H9 (cell line): ENCODE results near the gene CTAGE1. TPM values are rescaled to one million over a fixed set of nuclear protein-coding genes. Genes with fewer than 3 reads are reported as not detected.

Experiments used
- DNase-seq: peaks from one replicate; pipeline ENCODE4 v3.0.0-alpha.2; 2017
- H2AFZ ChIP-seq: one replicate; pipeline ENCODE4 v1.6.1; 2013; ENCODE audit warnings: mild to moderate bottlenecking, low read length, control low read depth, moderate library complexity
- H2AK5ac ChIP-seq: 2 replicates; pipeline ENCODE4 v1.6.1; 2013; ENCODE audit warnings: low read length, control low read depth, mixed read lengths; ENCODE audit not compliant: insufficient read length
- H2BK120ac ChIP-seq: one replicate; pipeline ENCODE4 v1.6.1; 2013; ENCODE audit warnings: low read depth, mild to moderate bottlenecking, low read length, control low read depth, inconsistent platforms; ENCODE audit not compliant: poor library complexity, severe bottlenecking
- H2BK12ac ChIP-seq: 2 replicates; pipeline ENCODE4 v1.6.1; 2013; ENCODE audit warnings: low read length, control low read depth, mixed read lengths, low read depth; ENCODE audit not compliant: insufficient read length
- H2BK15ac ChIP-seq: 2 replicates; pipeline ENCODE4 v1.6.1; 2013; ENCODE audit warnings: low read depth, low read length, control low read depth
- H2BK20ac ChIP-seq: one replicate; pipeline ENCODE4 v1.6.1; 2013; ENCODE audit warnings: low read depth, mild to moderate bottlenecking, low read length, control low read depth, inconsistent platforms; ENCODE audit not compliant: poor library complexity, severe bottlenecking
- H2BK5ac ChIP-seq: 2 replicates; pipeline ENCODE4 v1.6.1; 2013; ENCODE audit warnings: low read length, control low read depth, mixed read lengths; ENCODE audit not compliant: insufficient read length
- H3K14ac ChIP-seq: 2 replicates; pipeline ENCODE4 v1.6.1; 2013; ENCODE audit warnings: low read length, control low read depth; ENCODE audit not compliant: insufficient read depth
- H3K18ac ChIP-seq: 2 replicates; pipeline ENCODE4 v1.6.1; 2013; ENCODE audit warnings: low read depth, mild to moderate bottlenecking, mixed read lengths, low read length, control low read depth; ENCODE audit not compliant: insufficient read length
- H3K23ac ChIP-seq: 2 replicates; pipeline ENCODE4 v1.6.1; 2013; ENCODE audit warnings: low read length, control low read depth, mixed read lengths, low read depth; ENCODE audit not compliant: insufficient read length
- H3K23me2 ChIP-seq: 2 replicates; pipeline ENCODE4 v1.6.1; 2013; ENCODE audit warnings: low read depth, mild to moderate bottlenecking, mixed read lengths, low read length, control low read depth; ENCODE audit not compliant: insufficient read length, poor library complexity, severe bottlenecking
- H3K27ac ChIP-seq: 2 replicates; pipeline ENCODE4 v1.5.1; 2013; ENCODE audit warnings: low read length, control low read depth, mixed read lengths, low read depth; ENCODE audit not compliant: insufficient read length
- H3K27me3 ChIP-seq: 2 replicates; pipeline ENCODE4 v1.6.1; 2013; ENCODE audit warnings: low read length, control low read depth, inconsistent platforms; ENCODE audit not compliant: insufficient read depth
- H3K4ac ChIP-seq: 2 replicates; pipeline ENCODE4 v1.6.1; 2013; ENCODE audit warnings: low read depth, mild to moderate bottlenecking, control low read depth, inconsistent platforms, low read length, moderate library complexity
- H3K4me1 ChIP-seq: 2 replicates; pipeline ENCODE4 v1.6.1; 2013; ENCODE audit warnings: low read length, control low read depth, inconsistent platforms; ENCODE audit not compliant: insufficient read depth
- H3K4me2 ChIP-seq: 2 replicates; pipeline ENCODE4 v1.6.1; 2013; ENCODE audit warnings: low read length, control low read depth, mixed read lengths; ENCODE audit not compliant: insufficient read length, insufficient read depth
- H3K56ac ChIP-seq: 2 replicates; pipeline ENCODE4 v1.6.1; 2013; ENCODE audit warnings: low read depth, mild to moderate bottlenecking, mixed read lengths, low read length, control low read depth; ENCODE audit not compliant: insufficient read length
- H3K79me1 ChIP-seq: 2 replicates; pipeline ENCODE4 v1.6.1; 2013; ENCODE audit warnings: low read depth, mild to moderate bottlenecking, moderate library complexity, low read length, control low read depth, inconsistent platforms; ENCODE audit not compliant: insufficient read depth, poor library complexity, severe bottlenecking
- H3K79me2 ChIP-seq: 2 replicates; pipeline ENCODE4 v1.6.1; 2013; ENCODE audit warnings: low read length, control low read depth, inconsistent platforms; ENCODE audit not compliant: insufficient read depth
- H3K9ac ChIP-seq: 2 replicates; pipeline ENCODE4 v1.6.1; 2013; ENCODE audit warnings: low read length, control low read depth, mixed read lengths; ENCODE audit not compliant: insufficient read length; ENCODE audit errors: extremely low read depth
- H3K9me3 ChIP-seq: one replicate; pipeline ENCODE4 v1.6.1; 2013; ENCODE audit warnings: low read depth, low read length, inconsistent platforms; ENCODE audit not compliant: control insufficient read depth
- H3T11ph ChIP-seq: one replicate; pipeline ENCODE4 v1.6.1; 2013; ENCODE audit warnings: mild to moderate bottlenecking, low read length, control low read depth, inconsistent platforms
- H4K20me1 ChIP-seq: one replicate; pipeline ENCODE4 v1.6.1; 2013; ENCODE audit not compliant: control insufficient read depth, insufficient read length, insufficient read depth
- H4K5ac ChIP-seq: 2 replicates; pipeline ENCODE4 v1.6.1; 2013; ENCODE audit warnings: low read depth, mild to moderate bottlenecking, mixed read lengths, low read length, control low read depth; ENCODE audit not compliant: insufficient read length
- H4K8ac ChIP-seq: replicated peaks from 2 replicates; pipeline ENCODE4 v1.6.1; 2013; ENCODE audit warnings: low read length, control low read depth, mixed read lengths, low read depth; ENCODE audit not compliant: insufficient read length
- H4K91ac ChIP-seq: 2 replicates; pipeline ENCODE4 v1.6.1; 2013; ENCODE audit warnings: low read depth, mild to moderate bottlenecking, moderate library complexity, mixed read lengths, low read length, control low read depth; ENCODE audit not compliant: insufficient read length
- H3K27ac Mint-ChIP-seq, 3 experiments: 2 replicates in 2 of 3; 3 replicates in 1 of 3; pipeline ENCODE4 v1.8.0; 2020 to 2021; ENCODE audit warnings: mixed read lengths in 3 of 3, mild to moderate bottlenecking in 1 of 3, moderate library complexity in 1 of 3
- H3K27me3 Mint-ChIP-seq: 2 replicates; pipeline ENCODE4 v1.8.0; 2021; ENCODE audit warnings: low read depth, mild to moderate bottlenecking, moderate library complexity, mixed read lengths
- H3K36me3 Mint-ChIP-seq, 3 experiments: 2 replicates in 2 of 3; 3 replicates in 1 of 3; pipeline ENCODE4 v1.8.0; 2020 to 2021; ENCODE audit warnings: low read depth in 3 of 3, mixed read lengths in 3 of 3; ENCODE audit not compliant: insufficient read depth in 1 of 3
- H3K4me1 Mint-ChIP-seq, 2 experiments: 2 replicates each; pipeline ENCODE4 v1.8.0; 2020; ENCODE audit warnings: mixed read lengths in 2 of 2
- H3K4me3 Mint-ChIP-seq, 2 experiments: 2 replicates in 1 of 2; 3 replicates in 1 of 2; pipeline ENCODE4 v1.8.0; 2020 to 2021; ENCODE audit warnings: mild to moderate bottlenecking in 2 of 2, mixed read lengths in 2 of 2, moderate library complexity in 1 of 2
- H3K9me3 Mint-ChIP-seq, 2 experiments: 2 replicates in 1 of 2; 3 replicates in 1 of 2; pipeline ENCODE4 v1.8.0; 2020; ENCODE audit warnings: mild to moderate bottlenecking in 2 of 2, mixed read lengths in 2 of 2, moderate library complexity in 1 of 2
- WGBS: extraction: QIAGEN DNeasy Blood & Tissue Kit; methylation state at CpG from one replicate; pipeline ENCODE4 v1.1.7; 2013; ENCODE audit warnings: missing lambda C conversion rate, low lambda C conversion rate, mixed read lengths; ENCODE audit not compliant: insufficient read length; ENCODE audit errors: extremely low coverage; 5-methylcytosine and 5-hydroxymethylcytosine counted together
- total RNA-seq: library from RNA; stranded (reverse); gene quantifications from 2 replicates; pipeline ENCODE4 v1.2.1, GENCODE V29; 2021
- TF ChIP-seq, protein P1 (sequence below): fragments of 200-600 bp; sonication (generic); conservative IDR thresholded peaks from 3 replicates; pipeline ENCODE4 v1.8.0; 2021; ENCODE audit warnings: antibody characterized with exemption, mild to moderate bottlenecking

CTAGE1 gene
- total RNA-seq, 1 experiment from 2014 or later, result not detected

- WGBS, result no CpG with 5 or more reads among the region's 5 CpGs
These were observed 30.4 kb downstream of the CTAGE1 start for GRCh38 chr18:22387364-22387763.

More at GRCh38 chr18:22387364-22387763, 30.4 kb downstream of the CTAGE1 start:
- TF ChIP-seq, protein P1, sequence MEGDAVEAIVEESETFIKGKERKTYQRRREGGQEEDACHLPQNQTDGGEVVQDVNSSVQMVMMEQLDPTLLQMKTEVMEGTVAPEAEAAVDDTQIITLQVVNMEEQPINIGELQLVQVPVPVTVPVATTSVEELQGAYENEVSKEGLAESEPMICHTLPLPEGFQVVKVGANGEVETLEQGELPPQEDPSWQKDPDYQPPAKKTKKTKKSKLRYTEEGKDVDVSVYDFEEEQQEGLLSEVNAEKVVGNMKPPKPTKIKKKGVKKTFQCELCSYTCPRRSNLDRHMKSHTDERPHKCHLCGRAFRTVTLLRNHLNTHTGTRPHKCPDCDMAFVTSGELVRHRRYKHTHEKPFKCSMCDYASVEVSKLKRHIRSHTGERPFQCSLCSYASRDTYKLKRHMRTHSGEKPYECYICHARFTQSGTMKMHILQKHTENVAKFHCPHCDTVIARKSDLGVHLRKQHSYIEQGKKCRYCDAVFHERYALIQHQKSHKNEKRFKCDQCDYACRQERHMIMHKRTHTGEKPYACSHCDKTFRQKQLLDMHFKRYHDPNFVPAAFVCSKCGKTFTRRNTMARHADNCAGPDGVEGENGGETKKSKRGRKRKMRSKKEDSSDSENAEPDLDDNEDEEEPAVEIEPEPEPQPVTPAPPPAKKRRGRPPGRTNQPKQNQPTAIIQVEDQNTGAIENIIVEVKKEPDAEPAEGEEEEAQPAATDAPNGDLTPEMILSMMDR, result no peak
- H3K79me2 ChIP-seq, result no peaks in the 10 kb centered on the region
- H2BK20ac ChIP-seq, result no peak overlapping the region
- H3K23me2 ChIP-seq, result no peaks in the 10 kb centered on the region
- no peak overlapping the region for H2AFZ ChIP-seq
- H4K8ac ChIP-seq, result no peak overlapping the region
- H3K18ac ChIP-seq, result no peak overlapping the region
- Mint-ChIP-seq H3K27me3 (no peaks in the 10 kb centered on the region; the same call in 1 of the 2 replicates), H3K36me3 (no peaks in the 10 kb centered on the region), H3K4me3 (no peak overlapping the region), H3K9me3 (no peaks in the 10 kb centered on the region), H3K4me1 (no peaks in the 10 kb centered on the region), H3K27ac (no peak overlapping the region)
- H3K4ac ChIP-seq, result no peak overlapping the region
- H3K23ac ChIP-seq, result no peak overlapping the region
- no peaks in the 10 kb centered on the region for H4K20me1 ChIP-seq
- H3K27me3 ChIP-seq, result no peaks in the 10 kb centered on the region
- no peak overlapping the region for H2BK12ac ChIP-seq
- no peak overlapping the region for H2BK120ac ChIP-seq
- no peaks in the 10 kb centered on the region for H3K9me3 ChIP-seq
- no peak for DNase-seq
- H2BK15ac ChIP-seq, result no peak overlapping the region
- H4K5ac ChIP-seq, result no peak overlapping the region
- no peak overlapping the region for H3K56ac ChIP-seq
- H2BK5ac ChIP-seq, result no peak overlapping the region
- no peak overlapping the region for H3K4me2 ChIP-seq
- H3K14ac ChIP-seq, result no peak overlapping the region
- no peak overlapping the region for H4K91ac ChIP-seq
- no peaks in the 10 kb centered on the region for H3K4me1 ChIP-seq
- no peak overlapping the region for H3T11ph ChIP-seq
- H3K79me1 ChIP-seq, result no peaks in the 10 kb centered on the region
- H3K27ac ChIP-seq, result no peak overlapping the region
- H2AK5ac ChIP-seq, result no peak overlapping the region
- H3K9ac ChIP-seq, result no peak overlapping the region
